ENCODE data around the gene VGLL4.

GRCh38 chr3:11510356-11510755, 133.4 kb downstream of the VGLL4 start:
- no peak for TF ChIP-seq YY1 (IDR thresholded peaks at IDR 0.05; ENCODE audit: extremely low read depth, insufficient replicate concordance, low read depth, low read length)
- TF ChIP-seq EZH2 (IDR thresholded peaks at IDR 0.05), result no peak
- TF ChIP-seq CBX3 (IDR thresholded peaks at IDR 0.05; ENCODE audit: low read depth), result no peak
- TF ChIP-seq MAX (IDR thresholded peaks at IDR 0.05), result no peak
